Activated CD4-positive, alpha-beta T cell treated with anti-CD3 and anti-CD28 coated beads for 36 hours (primary cell): ENCODE data around the gene FAM124B. TPM values are rescaled to one million over a fixed set of nuclear protein-coding genes. Genes with fewer than 3 reads are reported as not detected.

Experiments used
- ATAC-seq: fragments of 200-7000 bp; cut with Tn5 transposase; one replicate; pipeline ENCODE4 v1.10.0; 2021; ENCODE audit warnings: mild to moderate bottlenecking, moderate library complexity
- CTCF ChIA-PET: fragments of 350-600 bp; sonication (Branson Sonifier 250); formaldehyde crosslinking; loops from one replicate; lab custom pipeline; 2021; ENCODE audit warnings: antibody characterized with exemption; lab: Charles Lee
- POLR2A ChIA-PET: fragments of 350-600 bp; sonication (Branson Sonifier 250); formaldehyde crosslinking; loops from one replicate; lab custom pipeline; 2021; ENCODE audit warnings: antibody characterized with exemption, inconsistent platforms; lab: Charles Lee
- DNase-seq: peaks from one replicate; pipeline ENCODE4 v3.0.0-alpha.2; 2020
- H3K27ac Mint-ChIP-seq: one replicate; pipeline ENCODE4 v1.8.0; 2021; ENCODE audit warnings: mixed read lengths
- H3K27me3 Mint-ChIP-seq: one replicate; pipeline ENCODE4 v1.8.0; 2021; ENCODE audit warnings: mixed read lengths
- H3K36me3 Mint-ChIP-seq: one replicate; pipeline ENCODE4 v1.8.0; 2021; ENCODE audit warnings: low read depth, mixed read lengths
- H3K4me1 Mint-ChIP-seq: one replicate; pipeline ENCODE4 v1.8.0; 2021; ENCODE audit warnings: mixed read lengths
- H3K4me3 Mint-ChIP-seq: one replicate; pipeline ENCODE4 v1.8.0; 2021; ENCODE audit warnings: mild to moderate bottlenecking, moderate library complexity, mixed read lengths
- H3K9me3 Mint-ChIP-seq: one replicate; pipeline ENCODE4 v1.8.0; 2021; ENCODE audit warnings: low read depth, mixed read lengths
- intact Hi-C, 2 experiments: fragments of 100-400 bp; cut with DNase I in 1 of 2; cut with micrococcal nuclease in 1 of 2; formaldehyde crosslinking; loops; one replicate each; pipeline versions ENCODE4 v1.14.2 to v1.15.1; 2022 to 2024; cut with DNase I, micrococcal nuclease
- total RNA-seq, 2 experiments: library from RNA; stranded (reverse); gene quantifications; one replicate each; pipeline ENCODE4 v1.2.3, GENCODE V29; 2021

FAM124B gene
- total RNA-seq, 2 experiments from 2014 or later: 0.58 to 0.87 TPM

GRCh38 chr2:224379172-224379571 is 22.7 kb downstream of the FAM124B start:
- Mint-ChIP-seq H3K27ac (no peak overlapping the region), H3K36me3 (no peaks in the 10 kb centered on the region), H3K4me3 (no peak overlapping the region), H3K27me3 (no peaks in the 10 kb centered on the region), H3K4me1 (peaks cover 4% of the 10 kb centered on the region), H3K9me3 (no peaks in the 10 kb centered on the region)
- ChIA-PET POLR2A (no interaction called here), CTCF (interaction anchor here (0.6 to 2.3 kb wide), 3 partner anchors 10 to 1782 kb away, joined by 3 to 6 read pairs (median 6); no protein-coding TSS in a partner anchor)
- intact Hi-C loops: no loop called here
- DNase-seq (no peak), ATAC-seq (no peak)

GRCh38 chr2:224378701-224379097 is 23.2 kb downstream of the FAM124B start:
- intact Hi-C loops: no loop called here
- no peaks in the 10 kb centered on the region for H3K27me3 Mint-ChIP-seq
- H3K36me3 Mint-ChIP-seq: no peaks in the 10 kb centered on the region

DNA sequence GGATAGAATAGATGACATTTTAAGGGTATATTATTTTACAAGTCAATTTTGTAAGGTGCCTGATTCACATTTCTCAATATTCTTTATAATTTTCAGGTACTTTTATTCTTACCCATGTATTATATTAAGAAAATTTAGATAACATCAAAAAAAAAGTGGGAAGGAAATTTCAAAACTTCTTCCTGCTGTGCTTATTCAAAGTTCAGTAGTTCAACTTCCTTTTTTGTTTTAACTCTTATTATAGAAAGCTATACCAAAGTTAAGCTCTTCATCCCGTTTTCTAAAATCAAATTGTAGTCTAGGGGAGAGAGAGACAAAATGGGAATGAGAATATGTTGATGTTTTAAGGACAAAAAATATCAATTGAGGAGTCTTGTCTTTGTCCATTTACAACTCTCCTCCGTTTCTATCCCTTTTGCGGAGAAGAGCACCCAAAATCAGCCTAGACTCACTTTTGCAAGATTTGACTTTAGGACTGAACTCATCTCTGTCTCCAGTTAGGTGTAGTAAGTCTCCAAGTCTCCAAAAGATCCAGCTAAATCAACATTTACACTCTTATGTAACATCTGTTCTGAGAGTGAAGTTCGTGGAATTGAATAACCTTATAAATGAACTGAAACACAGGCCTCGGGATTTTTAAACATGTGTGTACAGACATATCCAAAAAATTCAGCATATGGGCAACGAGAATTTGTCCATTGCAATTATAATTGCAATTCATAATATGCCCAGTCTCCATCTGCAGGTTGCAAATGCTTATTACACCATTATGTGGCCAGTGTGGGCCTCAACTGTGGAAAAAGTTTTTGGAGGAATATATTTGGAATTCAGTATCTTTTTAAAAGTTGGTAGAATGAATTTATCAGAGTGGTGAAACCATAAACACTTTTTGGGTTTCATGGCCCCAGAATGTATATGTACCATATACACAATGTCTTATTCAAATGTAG is 23.9 kb downstream of the FAM124B start:
- ChIA-PET POLR2A (no interaction called here), CTCF (interaction anchor here (0.6 to 2.2 kb wide), 6 partner anchors 9 to 407 kb away, joined by 3 to 6 read pairs (median 4); no protein-coding TSS in a partner anchor)
- Mint-ChIP-seq H3K4me1 (peaks cover 4% of the 10 kb centered on the region), H3K4me3 (no peak overlapping the region), H3K36me3 (no peaks in the 10 kb centered on the region), H3K27me3 (no peaks in the 10 kb centered on the region), H3K9me3 (no peaks in the 10 kb centered on the region), H3K27ac (no peak overlapping the region)
- DNase-seq (no peak), ATAC-seq (no peak)
- intact Hi-C loops: no loop called here

More at GRCh38 chr2:224378701-224379097, 23.2 kb downstream of the FAM124B start:
- Mint-ChIP-seq H3K4me1 (peaks cover 4% of the 10 kb centered on the region), H3K27ac (no peak overlapping the region), H3K4me3 (no peak overlapping the region), H3K9me3 (no peaks in the 10 kb centered on the region)
- ATAC-seq (no peak), DNase-seq (no peak)
- CTCF ChIA-PET: interaction anchor here (1.0 to 2.3 kb wide), 4 partner anchors 9 to 408 kb away, joined by 4 to 6 read pairs (median 6); no protein-coding TSS in a partner anchor
- POLR2A ChIA-PET: no interaction called here

- no peaks in the 10 kb centered on the region for H3K9me3 Mint-ChIP-seq
- ATAC-seq (no peak), DNase-seq (no peak)
- H3K4me3 Mint-ChIP-seq: no peak overlapping the region
- CTCF ChIA-PET: interaction anchor here (0.7 to 1.3 kb wide), 2 partner anchors 11 to 14 kb away, joined by 3 read pairs; no protein-coding TSS in a partner anchor
- H3K4me1 Mint-ChIP-seq: peaks cover 4% of the 10 kb centered on the region
- no peak overlapping the region for H3K27ac Mint-ChIP-seq
- POLR2A ChIA-PET: no interaction called here
- intact Hi-C loops: no loop called here
- no peaks in the 10 kb centered on the region for H3K36me3 Mint-ChIP-seq
- H3K27me3 Mint-ChIP-seq: no peaks in the 10 kb centered on the region
Measured at GRCh38 chr2:224372641-224373040, 29.3 kb downstream of the FAM124B start.

GRCh38 chr2:224369028-224369632 is 32.8 kb downstream of the FAM124B start:
- intact Hi-C loops: loop anchor here (1.0 to 2.0 kb wide), 3 partner anchors 376 to 399 kb away; no protein-coding TSS in a partner anchor
- no peaks in the 10 kb centered on the region for H3K27me3 Mint-ChIP-seq
- peak; percentile 60 for ATAC-seq
- H3K9me3 Mint-ChIP-seq: no peaks in the 10 kb centered on the region
- no peak overlapping the region for H3K4me3 Mint-ChIP-seq
- H3K4me1 Mint-ChIP-seq: no peaks in the 10 kb centered on the region
- no peaks in the 10 kb centered on the region for H3K36me3 Mint-ChIP-seq
- ChIA-PET CTCF (interaction anchor here (0.5 to 2.7 kb wide), 31 partner anchors 9 to 415 kb away, joined by 3 to 23 read pairs (median 3); no protein-coding TSS in a partner anchor), POLR2A (no interaction called here)
- no peak for DNase-seq
- no peak overlapping the region for H3K27ac Mint-ChIP-seq

- CTCF ChIA-PET: interaction anchor here (1.0 to 1.6 kb wide), 2 partner anchors 35 to 284 kb away, joined by 4 to 5 read pairs; partner anchors contain the start of gene FAM124B
- ATAC-seq: no peak
- no peak for DNase-seq
- Mint-ChIP-seq H3K9me3 (no peaks in the 10 kb centered on the region), H3K27me3 (no peaks in the 10 kb centered on the region), H3K4me3 (no peak overlapping the region), H3K36me3 (no peaks in the 10 kb centered on the region), H3K27ac (no peak overlapping the region), H3K4me1 (no peaks in the 10 kb centered on the region)
- POLR2A ChIA-PET: no interaction called here
- intact Hi-C loops: no loop called here
Measured at GRCh38 chr2:224366267-224366844, 35.6 kb downstream of the FAM124B start.

GRCh38 chr2:224365331-224365730 is 36.6 kb downstream of the FAM124B start:
- intact Hi-C loops: no loop called here
- H3K27me3 Mint-ChIP-seq: no peaks in the 10 kb centered on the region
- no peaks in the 10 kb centered on the region for H3K36me3 Mint-ChIP-seq
- no peaks in the 10 kb centered on the region for H3K9me3 Mint-ChIP-seq
- ChIA-PET POLR2A (interaction anchor here (0.6 kb wide), 1 partner anchor 293 kb away, joined by 3 read pairs; no protein-coding TSS in a partner anchor), CTCF (interaction anchor here (0.7 to 1.6 kb wide), 3 partner anchors 81 to 285 kb away, joined by 3 to 4 read pairs (median 3); no protein-coding TSS in a partner anchor)
- DNase-seq: no peak
- no peaks in the 10 kb centered on the region for H3K4me1 Mint-ChIP-seq
- no peak overlapping the region for H3K4me3 Mint-ChIP-seq
- no peak overlapping the region for H3K27ac Mint-ChIP-seq
- ATAC-seq: no peak

DNA sequence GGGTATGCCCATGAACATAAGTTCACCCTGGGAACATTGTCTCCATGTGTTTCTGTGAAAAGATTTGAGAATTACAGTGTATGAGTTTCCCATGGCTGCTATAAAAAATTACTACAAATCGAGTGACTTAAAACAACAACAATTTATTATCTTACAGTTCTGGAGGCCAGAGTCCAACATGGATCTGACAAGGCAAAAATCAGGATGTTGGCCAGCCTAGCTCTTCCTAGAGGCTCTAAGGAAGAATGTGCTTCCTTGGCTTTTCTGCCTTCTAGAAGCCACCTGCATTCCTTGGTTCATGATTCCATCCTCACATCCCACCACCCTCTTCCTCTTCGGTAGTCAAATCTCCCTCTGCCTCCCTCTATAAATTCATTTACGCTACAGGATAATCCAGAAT is 38.6 kb downstream of the FAM124B start:
- no peak overlapping the region for H3K4me3 Mint-ChIP-seq
- no peaks in the 10 kb centered on the region for H3K27me3 Mint-ChIP-seq
- DNase-seq (no peak), ATAC-seq (no peak)
- ChIA-PET CTCF (interaction anchor here (0.7 kb wide), 2 partner anchors 87 to 320 kb away, joined by 3 to 4 read pairs; no protein-coding TSS in a partner anchor), POLR2A (no interaction called here)
- H3K36me3 Mint-ChIP-seq: no peaks in the 10 kb centered on the region
- intact Hi-C loops: no loop called here
- H3K9me3 Mint-ChIP-seq: no peaks in the 10 kb centered on the region
- no peaks in the 10 kb centered on the region for H3K4me1 Mint-ChIP-seq
- H3K27ac Mint-ChIP-seq: no peak overlapping the region

DNA sequence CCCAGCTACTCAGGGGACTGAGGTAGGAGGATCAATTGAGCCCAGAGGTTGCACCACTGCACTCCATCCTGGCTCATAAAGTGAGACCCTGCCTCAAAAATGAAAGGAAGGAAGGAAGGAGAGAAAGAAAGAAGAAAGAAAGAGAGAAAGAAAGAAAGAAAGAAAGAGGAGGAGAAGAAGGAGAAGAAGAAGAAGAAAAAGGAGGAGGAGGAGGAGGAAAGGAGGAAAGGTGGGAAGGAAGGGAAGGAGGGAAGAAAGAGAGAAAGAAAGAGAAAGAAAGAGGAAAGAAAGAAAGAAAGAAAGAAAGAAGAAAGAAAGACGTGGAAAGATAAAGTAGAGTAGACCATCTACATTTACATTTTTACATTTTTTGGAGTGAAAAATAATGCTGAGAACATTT is 39.8 kb downstream of the FAM124B start:
- Mint-ChIP-seq H3K36me3 (no peaks in the 10 kb centered on the region), H3K4me3 (no peak overlapping the region), H3K9me3 (no peaks in the 10 kb centered on the region), H3K27ac (no peak overlapping the region), H3K27me3 (no peaks in the 10 kb centered on the region), H3K4me1 (no peaks in the 10 kb centered on the region)
- ATAC-seq: no peak
- no peak for DNase-seq
- intact Hi-C loops: no loop called here
- ChIA-PET POLR2A (no interaction called here), CTCF (interaction anchor here (0.7 to 1.5 kb wide), 3 partner anchors 11 to 834 kb away, joined by 3 to 4 read pairs (median 3); no protein-coding TSS in a partner anchor)

DNA sequence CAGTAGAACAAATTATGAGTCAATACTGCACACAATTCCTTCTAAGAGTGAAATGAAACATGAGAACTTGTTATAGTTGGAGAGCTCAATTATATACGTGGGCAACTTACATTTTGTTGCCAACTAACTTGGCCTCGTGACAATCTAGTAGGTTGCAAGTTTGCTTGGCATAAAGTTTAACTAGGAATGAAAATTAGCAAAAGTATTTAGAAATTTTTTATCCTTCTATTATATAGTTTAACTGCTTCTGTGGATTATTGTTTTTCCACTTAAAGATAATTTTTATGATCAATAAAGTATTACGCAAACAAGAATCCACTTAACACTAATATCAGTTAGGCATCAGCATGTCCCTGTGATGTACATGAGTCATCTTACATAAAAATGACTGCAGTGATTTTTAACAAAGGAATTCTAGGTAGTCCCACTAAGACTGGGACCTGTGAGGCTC is 41.1 kb downstream of the FAM124B start:
- H3K27me3 Mint-ChIP-seq: no peaks in the 10 kb centered on the region
- no peaks in the 10 kb centered on the region for H3K9me3 Mint-ChIP-seq
- ChIA-PET CTCF (interaction anchor here (0.6 to 1.5 kb wide), 8 partner anchors 12 to 822 kb away, joined by 3 to 6 read pairs (median 4); no protein-coding TSS in a partner anchor), POLR2A (no interaction called here)
- no peaks in the 10 kb centered on the region for H3K4me1 Mint-ChIP-seq
- intact Hi-C loops: no loop called here
- H3K36me3 Mint-ChIP-seq: no peaks in the 10 kb centered on the region
- DNase-seq (no peak), ATAC-seq (no peak)
- H3K4me3 Mint-ChIP-seq: no peak overlapping the region
- H3K27ac Mint-ChIP-seq: no peak overlapping the region
